GM04504 (cell line): ENCODE results near the gene CGRRF1.

Experiments
- DNase-seq: peaks from one replicate; pipeline ENCODE4 v3.0.0-alpha.2; 2012; ENCODE audit warnings: low read depth

The CGRRF1 gene

GRCh38 chr14:54509546-54510501 is at the start of gene CGRRF1:
Gene CGRRF1, plus strand, starts transcription at chr14:54509906. Its CDS starts 54 bp downstream, at chr14:54509960.
- DNase-seq = peak; percentile 98

- DNase-seq = no peak
Measured at GRCh38 chr14:54462048-54462447, 47.7 kb upstream of the CGRRF1 start.

- DNase-seq = no peak
Measured at GRCh38 chr14:54465654-54466053, 44.1 kb upstream of the CGRRF1 start.

DNA sequence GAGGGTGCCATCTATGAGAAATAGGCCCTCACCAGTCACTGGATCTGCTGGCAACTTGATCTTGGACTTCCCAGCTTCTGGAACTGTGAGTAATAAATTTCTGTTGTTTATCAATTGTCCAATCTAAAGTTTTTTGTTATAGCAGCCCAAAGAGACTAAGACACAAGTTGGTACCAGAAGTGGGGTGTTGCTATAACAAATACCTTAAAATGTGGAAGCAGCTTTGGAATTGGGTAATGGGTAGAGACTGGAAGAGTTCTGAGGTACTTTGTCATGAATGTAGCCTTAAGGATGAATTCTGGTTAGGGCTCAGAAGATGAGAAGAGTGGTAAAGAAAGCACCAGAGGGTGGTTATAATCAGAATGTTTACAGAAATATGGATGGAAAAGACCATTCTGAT is 42.4 kb upstream of the CGRRF1 start:
- no peak for DNase-seq

- DNase-seq = no peak
Measured at GRCh38 chr14:54470701-54471100, 39.0 kb upstream of the CGRRF1 start.

- DNase-seq = no peak
Measured at GRCh38 chr14:54471641-54472040, 38.1 kb upstream of the CGRRF1 start.

DNA sequence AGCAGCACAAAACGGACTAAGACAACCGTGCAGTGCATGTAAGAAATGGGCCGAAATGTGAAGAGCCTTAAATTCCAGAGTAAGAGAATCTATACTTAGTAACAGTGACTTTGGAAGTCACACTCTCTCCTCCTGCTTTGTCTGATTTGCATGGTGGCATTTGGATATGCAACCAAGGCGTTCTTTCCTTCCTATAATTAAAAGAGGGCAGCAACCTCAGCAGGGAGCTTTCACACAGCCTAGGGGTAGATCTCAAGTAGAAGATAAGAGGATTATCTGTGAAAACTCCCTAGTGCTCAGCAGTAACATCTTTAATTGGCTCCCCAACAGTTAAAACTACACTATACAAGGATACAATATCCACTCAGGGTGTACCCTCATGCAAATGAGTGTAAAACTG is 37.4 kb upstream of the CGRRF1 start:
- DNase-seq = no peak

GRCh38 chr14:54474232-54474793 is 35.4 kb upstream of the CGRRF1 start:
- no peak for DNase-seq

GRCh38 chr14:54475187-54475899 is 34.4 kb upstream of the CGRRF1 start:
- DNase-seq = no peak

- DNase-seq = no peak
Measured at GRCh38 chr14:54475911-54476310, 33.8 kb upstream of the CGRRF1 start.

DNA sequence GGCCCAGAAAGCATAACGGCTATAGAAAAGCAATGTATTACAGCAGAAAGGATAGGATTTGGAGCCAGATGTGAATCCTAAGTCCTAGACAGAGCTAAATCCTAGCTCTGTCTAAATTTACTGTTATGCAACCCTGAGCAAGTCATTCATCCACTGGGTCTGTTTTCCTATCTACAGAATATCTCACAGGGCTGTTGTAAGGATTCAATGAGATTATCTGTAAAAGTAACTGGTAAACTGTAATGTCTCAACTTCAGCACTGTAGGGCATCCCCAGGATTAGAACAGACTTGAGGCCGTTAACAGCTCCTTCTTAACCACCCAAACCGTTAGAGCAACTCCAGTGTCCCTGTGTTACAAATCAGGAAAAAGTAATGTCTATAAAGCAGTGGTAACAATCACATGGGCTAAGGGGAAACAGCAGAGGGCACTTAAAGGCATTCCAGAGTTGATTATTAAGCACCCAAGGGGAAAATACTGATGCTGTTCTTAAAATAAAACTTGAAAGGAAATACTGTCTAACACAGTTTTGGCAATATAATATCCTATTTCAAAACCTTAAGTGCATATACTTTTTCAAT is 31.0 kb upstream of the CGRRF1 start:
- DNase-seq = no peak

DNA sequence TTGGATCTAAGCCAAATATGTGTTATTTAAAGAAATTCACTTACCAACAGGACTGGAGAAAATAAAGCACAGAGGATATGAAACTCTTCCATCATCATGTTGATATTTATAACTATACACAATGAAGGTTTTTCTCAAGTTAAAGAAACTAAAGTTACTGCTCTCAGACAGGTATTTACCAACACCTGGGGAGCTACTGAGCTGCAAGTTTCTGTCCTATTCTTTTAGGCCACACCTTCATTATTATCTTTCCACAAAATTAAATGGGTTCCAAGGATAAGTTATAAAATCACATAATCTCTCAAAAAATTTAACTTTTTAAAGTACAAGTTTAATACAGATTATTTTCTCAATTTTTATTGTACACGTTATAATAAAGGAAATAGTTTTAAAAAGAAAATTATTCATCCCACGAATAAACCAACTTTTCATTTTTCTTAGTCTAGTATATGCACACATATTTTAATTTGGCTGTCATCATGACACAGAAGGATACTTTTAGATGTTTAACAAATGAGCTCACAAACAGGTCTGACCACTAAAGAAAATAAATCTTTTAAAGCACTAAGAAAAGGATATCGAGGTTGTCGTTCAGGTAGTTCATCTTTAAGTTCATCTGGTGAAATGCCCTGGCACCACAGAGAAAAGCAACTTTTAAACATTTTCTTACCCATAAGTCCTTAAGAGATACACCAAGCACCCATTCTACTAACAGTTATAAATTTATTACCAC is 28.7 kb upstream of the CGRRF1 start:
- no peak for DNase-seq

GRCh38 chr14:54481695-54482094 is 28.0 kb upstream of the CGRRF1 start:
- no peak for DNase-seq

GRCh38 chr14:54483073-54483745 is 26.5 kb upstream of the CGRRF1 start:
- no peak for DNase-seq

- no peak for DNase-seq
Measured at GRCh38 chr14:54483846-54484245, 25.9 kb upstream of the CGRRF1 start.

- no peak for DNase-seq
Measured at GRCh38 chr14:54486685-54487084, 23.0 kb upstream of the CGRRF1 start.

- no peak for DNase-seq
Measured at GRCh38 chr14:54487771-54488170, 21.9 kb upstream of the CGRRF1 start.

GRCh38 chr14:54488318-54488645 is 21.4 kb upstream of the CGRRF1 start:
- DNase-seq = no peak

DNA sequence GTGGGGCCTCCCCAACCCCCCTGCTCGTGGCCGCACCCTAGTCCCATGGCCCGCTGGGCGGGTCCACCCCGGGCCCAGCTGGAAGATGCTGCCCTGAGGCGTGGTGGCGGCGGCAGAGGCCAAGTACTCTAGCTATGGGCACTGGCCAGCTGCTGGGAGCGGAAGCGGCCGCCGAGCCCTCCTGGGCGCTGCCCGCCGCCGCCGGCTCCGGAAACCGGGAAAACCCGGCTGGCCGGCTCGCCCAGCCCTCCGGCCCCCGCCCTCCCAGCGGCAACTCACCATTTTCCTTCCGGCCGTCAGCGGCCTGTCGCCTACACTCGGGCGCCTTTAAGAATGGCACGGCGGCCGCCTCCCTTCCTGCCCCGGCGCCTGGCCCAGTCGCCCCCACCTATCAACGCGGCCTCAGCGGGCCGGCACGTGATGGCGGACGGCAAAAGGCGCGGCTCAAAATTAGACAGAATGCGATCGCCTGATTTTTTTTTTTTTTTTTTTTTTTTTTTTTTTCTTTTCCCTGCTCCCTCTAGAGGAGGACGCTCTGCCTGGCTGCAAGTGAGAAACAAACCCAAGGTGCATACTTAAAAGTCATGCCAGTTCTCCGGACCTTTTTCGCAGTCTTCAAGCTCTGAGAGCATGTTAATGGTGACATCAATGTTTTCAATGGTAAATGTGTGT is 20.9 kb upstream of the CGRRF1 start, which contains the start of gene GMFB:
GMFB (minus strand) TSS at position 335 of the 672 bp plus-strand sequence; CDS start at position 282, 53 bp downstream.
- DNase-seq = peak; percentile 86

GRCh38 chr14:54489318-54489683 is 20.4 kb upstream of the CGRRF1 start:
- DNase-seq = no peak
